ENCODE results near the gene NFAT5.
"Not testable (repeated sequence)": the region's sequence is repeated elsewhere in the genome, so short reads cannot be mapped to it uniquely, and the experiment has no call there.

NFAT5 gene

GRCh38 chr16:69559164-69559563 is 6.6 kb upstream of the NFAT5 start:
- Histone ChIP-seq H3K9ac (ENCODE audit: low read depth, low read length) (no peak overlapping the region), H3K4me1 (ENCODE audit: insufficient read depth, low read length) (peaks cover 10% of the 10 kb centered on the region), H3K79me2 (ENCODE audit: insufficient read depth, low read length) (no peaks in the 10 kb centered on the region), H4K20me1 (ENCODE audit: insufficient read depth, low read length) (no peaks in the 10 kb centered on the region), H3K27me3 (ENCODE audit: insufficient read depth, low read length, poor library complexity) (no peaks in the 10 kb centered on the region), H3K9me3 (ENCODE audit: insufficient read depth, low read length, severe bottlenecking) (no peaks in the 10 kb centered on the region), H3K27ac (ENCODE audit: low read length) (no peak overlapping the region), H3K36me3 (ENCODE audit: insufficient read depth, low read length) (no peaks in the 10 kb centered on the region), H2AFZ (ENCODE audit: low read depth, low read length) (no peak overlapping the region), H3K4me3 (ENCODE audit: low read depth in 1 of 2, low read length in 2 of 2) (no peak overlapping the region), H3K4me2 (ENCODE audit: insufficient read depth, low read length) (no peak overlapping the region)
- ATAC-seq (ENCODE audit: insufficient read depth, low read depth) (no peak), DNase-seq (no peak)
- TF ChIP-seq EZH2 (IDR thresholded peaks at IDR 0.05; ENCODE audit: borderline replicate concordance, low read depth, low read length, severe bottlenecking) (no peak), CTCF (IDR thresholded peaks at IDR 0.05; ENCODE audit: borderline replicate concordance, extremely low read depth, low read length, poor library complexity, severe bottlenecking) (no peak)

GRCh38 chr16:69561367-69561766 is 4.4 kb upstream of the NFAT5 start:
- H2AFZ ChIP-seq (ENCODE audit: low read depth, low read length); H3K4me3 ChIP-seq (ENCODE audit: low read depth in 1 of 2, low read length in 2 of 2); DNase-seq; H3K4me2 ChIP-seq (ENCODE audit: insufficient read depth, low read length); H3K36me3 ChIP-seq (ENCODE audit: insufficient read depth, low read length); H3K9ac ChIP-seq (ENCODE audit: low read depth, low read length); H3K27me3 ChIP-seq (ENCODE audit: insufficient read depth, low read length, poor library complexity); H3K9me3 ChIP-seq (ENCODE audit: insufficient read depth, low read length, severe bottlenecking); H3K27ac ChIP-seq (ENCODE audit: low read length); H4K20me1 ChIP-seq (ENCODE audit: insufficient read depth, low read length); ATAC-seq (ENCODE audit: insufficient read depth, low read depth): not testable (repeated sequence)
- peaks cover 16% of the 10 kb centered on the region for H3K4me1 ChIP-seq (ENCODE audit: insufficient read depth, low read length)
- H3K79me2 ChIP-seq (ENCODE audit: insufficient read depth, low read length) = peaks cover 12% of the 10 kb centered on the region

GRCh38 chr16:69561901-69562300 is 3.9 kb upstream of the NFAT5 start:
- Histone ChIP-seq H3K27ac (ENCODE audit: low read length) (no peak overlapping the region), H3K9ac (ENCODE audit: low read depth, low read length) (no peak overlapping the region), H2AFZ (ENCODE audit: low read depth, low read length) (no peak overlapping the region), H3K4me2 (ENCODE audit: insufficient read depth, low read length) (no peak overlapping the region), H3K4me1 (ENCODE audit: insufficient read depth, low read length) (peaks cover 16% of the 10 kb centered on the region), H3K9me3 (ENCODE audit: insufficient read depth, low read length, severe bottlenecking) (no peaks in the 10 kb centered on the region), H3K4me3 (ENCODE audit: low read depth in 1 of 2, low read length in 2 of 2) (no peak overlapping the region), H3K27me3 (ENCODE audit: insufficient read depth, low read length, poor library complexity) (no peaks in the 10 kb centered on the region), H4K20me1 (ENCODE audit: insufficient read depth, low read length) (0 out of 2 replicates have a peak, but pooled peaks cover 4% of the 10 kb centered on the region), H3K79me2 (ENCODE audit: insufficient read depth, low read length) (peaks cover 17% of the 10 kb centered on the region), H3K36me3 (ENCODE audit: insufficient read depth, low read length) (no peaks in the 10 kb centered on the region; the same call in 1 of the 2 replicates)
- no peak for DNase-seq
- TF ChIP-seq CTCF (IDR thresholded peaks at IDR 0.05; ENCODE audit: borderline replicate concordance, extremely low read depth, low read length, poor library complexity, severe bottlenecking) (no peak), EZH2 (IDR thresholded peaks at IDR 0.05; ENCODE audit: borderline replicate concordance, low read depth, low read length, severe bottlenecking) (no peak)
- ATAC-seq (ENCODE audit: insufficient read depth, low read depth) = no peak

- TF ChIP-seq CTCF (IDR thresholded peaks at IDR 0.05; ENCODE audit: borderline replicate concordance, extremely low read depth, low read length, poor library complexity, severe bottlenecking) (no peak), EZH2 (IDR thresholded peaks at IDR 0.05; ENCODE audit: borderline replicate concordance, low read depth, low read length, severe bottlenecking) (no peak)
- no peak overlapping the region for H3K27ac ChIP-seq (ENCODE audit: low read length)
These were observed 3.0 kb upstream of the NFAT5 start for GRCh38 chr16:69562813-69563212.

More at GRCh38 chr16:69562813-69563212, 3.0 kb upstream of the NFAT5 start:
- Histone ChIP-seq H2AFZ (ENCODE audit: low read depth, low read length) (no peak overlapping the region), H3K36me3 (ENCODE audit: insufficient read depth, low read length) (no peaks in the 10 kb centered on the region; the same call in 1 of the 2 replicates), H3K4me1 (ENCODE audit: insufficient read depth, low read length) (peaks cover 25% of the 10 kb centered on the region), H3K27me3 (ENCODE audit: insufficient read depth, low read length, poor library complexity) (no peaks in the 10 kb centered on the region), H3K4me3 (ENCODE audit: low read depth in 1 of 2, low read length in 2 of 2) (no peak overlapping the region), H3K4me2 (ENCODE audit: insufficient read depth, low read length) (no peak overlapping the region), H3K79me2 (ENCODE audit: insufficient read depth, low read length) (peaks cover 26% of the 10 kb centered on the region), H4K20me1 (ENCODE audit: insufficient read depth, low read length) (peaks cover 13% of the 10 kb centered on the region; the same call in 1 of the 2 replicates), H3K9me3 (ENCODE audit: insufficient read depth, low read length, severe bottlenecking) (no peaks in the 10 kb centered on the region), H3K9ac (ENCODE audit: low read depth, low read length) (no peak overlapping the region)
- ATAC-seq (ENCODE audit: insufficient read depth, low read depth) = no peak
- DNase-seq = no peak

All from DND-41 (cell line).